HL-60 (cell line): Measurements from ENCODE around the gene ZBTB45.
"Not testable (repeated sequence)": the region's sequence is repeated elsewhere in the genome, so short reads cannot be mapped to it uniquely, and the experiment has no call there.

Experiments
- CTCF ChIP-seq: IDR thresholded peaks from one replicate; pipeline ENCODE4 v1.5.1; 2011; ENCODE audit warnings: low read length, control low read depth, inconsistent platforms; ENCODE audit not compliant: insufficient read depth
- GABPA ChIP-seq: IDR thresholded peaks from 2 replicates; pipeline ENCODE4 v1.6.1; 2012; ENCODE audit warnings: low read depth
- POLR2AphosphoS5 ChIP-seq: IDR thresholded peaks from 2 replicates; pipeline ENCODE4 v1.6.1; 2012; ENCODE audit warnings: low read depth
- REST ChIP-seq: IDR thresholded peaks from 2 replicates; pipeline ENCODE4 v1.6.1; 2012; ENCODE audit warnings: low read depth; ENCODE audit not compliant: insufficient replicate concordance
- SPI1 ChIP-seq: IDR thresholded peaks from 2 replicates; pipeline ENCODE4 v1.6.1; 2012; ENCODE audit warnings: low read depth, mild to moderate bottlenecking, borderline replicate concordance

- not testable (repeated sequence) for TF ChIP-seq CTCF, POLR2AphosphoS5, GABPA, REST, SPI1
Measured at GRCh38 chr19:58542641-58543372, 23.2 kb upstream of the ZBTB45 start.
